HepG2 (cell line): ENCODE results near the gene NEDD4L. TPM values are rescaled to one million over a fixed set of nuclear protein-coding genes. Genes with fewer than 3 reads are reported as not detected.

Source experiments
- CCAR2 ChIP-seq: fragments of 200-400 bp; formaldehyde crosslinking; optimal IDR thresholded peaks from 2 replicates; pipeline ENCODE3; 2018; ENCODE audit warnings: low read depth, mild to moderate bottlenecking, low read length, moderate library complexity
- CREM ChIP-seq, 2 experiments: sonication (generic) in 1 of 2; formaldehyde crosslinking in 1 of 2; IDR thresholded peaks; 2 replicates each; pipeline versions ENCODE4 v1.4.0 to v1.6.1; 2016 to 2020; ENCODE audit warnings: antibody characterized with exemption in 1 of 2, mild to moderate bottlenecking in 1 of 2, missing genetic modification reagents in 1 of 2
- JUND ChIP-seq: sonication (generic); formaldehyde crosslinking; IDR thresholded peaks from 2 replicates; pipeline ENCODE4 v1.8.0; 2022; ENCODE audit warnings: mild to moderate bottlenecking, missing genetic modification reagents
- KDM5A ChIP-seq: fragments of 200-600 bp; sonication (generic); IDR thresholded peaks from 2 replicates; pipeline ENCODE4 v1.7.0; 2018; ENCODE audit warnings: antibody characterized with exemption, mild to moderate bottlenecking, low read length, borderline replicate concordance
- NFE2 ChIP-seq: sonication (generic); formaldehyde crosslinking; IDR thresholded peaks from 2 replicates; pipeline ENCODE4 v1.4.0; 2020; ENCODE audit warnings: missing genetic modification reagents
- SMARCE1 ChIP-seq: fragments of 450-650 bp; IDR thresholded peaks from 2 replicates; pipeline ENCODE4 v1.6.1; 2017; ENCODE audit warnings: borderline replicate concordance
- TBP ChIP-seq: sonication (generic); formaldehyde crosslinking; IDR thresholded peaks from 2 replicates; pipeline ENCODE4 v1.5.0; 2020; ENCODE audit warnings: missing genetic modification reagents
- TCF7 ChIP-seq: sonication (generic); IDR thresholded peaks from 2 replicates; pipeline ENCODE4 v1.6.1; 2016; ENCODE audit warnings: antibody characterized with exemption, low read depth
- ZNF121 ChIP-seq: sonication (generic); formaldehyde crosslinking; IDR thresholded peaks from 2 replicates; pipeline ENCODE4 v1.5.0; 2020; ENCODE audit warnings: mild to moderate bottlenecking, missing genetic modification reagents
- ZNF790 ChIP-seq: sonication (generic); formaldehyde crosslinking; IDR thresholded peaks from 2 replicates; pipeline ENCODE4 v1.8.0; 2022; ENCODE audit warnings: missing genetic modification reagents, mild to moderate bottlenecking, borderline replicate concordance
- ZSCAN12 ChIP-seq: sonication (generic); formaldehyde crosslinking; IDR thresholded peaks from 2 replicates; pipeline ENCODE4 v1.9.0; 2021; ENCODE audit warnings: mild to moderate bottlenecking, missing genetic modification reagents
- polyA plus RNA-seq, 8 experiments: library from polyadenylated mRNA; depleted of rRNA in 3 of 8; stranded (reverse) in 7 of 8; unstranded in 1 of 8; fragments of >200 nt; fragmentation: Illumina TruSeq in 4 of 8; extraction: Trizol in 4 of 8; gene quantifications; 2 replicates each; pipeline versions ENCODE4 v1.2.1 to v1.2.3, GENCODE V29; 2011 to 2016; ENCODE audit warnings: low read depth in 4 of 8, missing spikeins in 1 of 8, mixed read lengths in 1 of 8; ENCODE audit not compliant: insufficient read depth in 1 of 8
- total RNA-seq, 5 experiments: library from RNA; depleted of rRNA; stranded (reverse); fragments of >200 nt; fragmentation: Illumina TruSeq; extraction: Trizol; gene quantifications; 2 replicates each; pipeline ENCODE4 v1.2.3, GENCODE V29; 2016; ENCODE audit warnings: low read depth in 1 of 5
- TF ChIP-seq, protein P1 (sequence below): sonication (generic); formaldehyde crosslinking; IDR thresholded peaks from 2 replicates; pipeline ENCODE4 v1.4.0; 2020; ENCODE audit warnings: missing genetic modification reagents, borderline replicate concordance
- TF ChIP-seq, protein P2 (sequence below): sonication (generic); formaldehyde crosslinking; IDR thresholded peaks from 2 replicates; pipeline ENCODE4 v1.5.0; 2020; ENCODE audit warnings: mild to moderate bottlenecking, missing genetic modification reagents
- TF ChIP-seq, protein P3 (sequence below): sonication (generic); formaldehyde crosslinking; IDR thresholded peaks from 2 replicates; pipeline ENCODE4 v1.5.0; 2020; ENCODE audit warnings: missing genetic modification reagents, mild to moderate bottlenecking, borderline replicate concordance

The NEDD4L gene
- total and polyA plus RNA-seq, 2 of the 13 experiments (the other 11 are each of a cell fraction or from before 2014, with no cell fraction given): 168 to 390 TPM

DNA sequence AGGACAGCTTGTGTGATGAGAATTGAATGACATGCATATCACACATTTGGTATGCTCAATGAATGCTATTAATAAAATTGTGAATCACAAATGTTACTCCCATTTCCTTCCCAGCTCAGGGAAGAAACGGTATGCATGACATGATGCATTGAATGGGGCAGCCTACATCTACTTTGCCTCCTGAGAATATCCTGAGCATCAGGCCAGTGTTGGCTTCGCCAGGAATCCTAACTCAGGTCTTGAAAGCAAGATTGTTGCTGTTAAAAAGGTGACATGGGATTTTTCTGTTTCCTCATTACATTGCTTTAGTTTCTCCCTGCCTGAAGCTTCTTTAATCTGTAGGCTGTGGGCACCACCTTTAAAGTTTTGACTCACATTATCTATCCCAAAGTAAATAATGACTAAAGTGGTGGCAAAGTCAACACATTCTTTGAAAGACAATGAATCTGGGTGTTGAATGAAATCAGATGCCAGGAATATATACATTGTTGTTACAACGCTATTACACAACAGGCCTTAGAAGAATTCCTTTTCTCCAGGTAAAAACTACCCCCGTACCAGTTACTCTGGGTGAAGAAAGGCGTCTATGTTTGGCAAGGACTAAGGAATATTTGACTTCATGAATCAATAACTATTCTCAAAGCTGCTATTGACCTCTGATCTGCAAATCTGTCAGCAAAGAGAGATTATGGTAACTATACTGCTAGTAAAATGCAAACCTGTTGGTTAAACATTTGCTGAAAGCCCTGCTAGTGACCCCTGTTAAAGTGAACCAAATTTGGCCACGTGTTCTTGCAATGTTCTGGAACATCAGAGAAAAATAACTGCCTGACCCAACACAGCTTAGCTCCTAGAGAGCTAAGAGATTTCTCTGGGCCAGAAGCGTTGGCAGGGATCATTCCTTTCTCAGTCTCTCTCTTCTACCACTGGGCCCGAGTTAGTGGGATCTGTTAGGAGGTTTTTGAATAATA is 30.5 kb upstream of the NEDD4L start (continued):
- TF ChIP-seq, protein P1, sequence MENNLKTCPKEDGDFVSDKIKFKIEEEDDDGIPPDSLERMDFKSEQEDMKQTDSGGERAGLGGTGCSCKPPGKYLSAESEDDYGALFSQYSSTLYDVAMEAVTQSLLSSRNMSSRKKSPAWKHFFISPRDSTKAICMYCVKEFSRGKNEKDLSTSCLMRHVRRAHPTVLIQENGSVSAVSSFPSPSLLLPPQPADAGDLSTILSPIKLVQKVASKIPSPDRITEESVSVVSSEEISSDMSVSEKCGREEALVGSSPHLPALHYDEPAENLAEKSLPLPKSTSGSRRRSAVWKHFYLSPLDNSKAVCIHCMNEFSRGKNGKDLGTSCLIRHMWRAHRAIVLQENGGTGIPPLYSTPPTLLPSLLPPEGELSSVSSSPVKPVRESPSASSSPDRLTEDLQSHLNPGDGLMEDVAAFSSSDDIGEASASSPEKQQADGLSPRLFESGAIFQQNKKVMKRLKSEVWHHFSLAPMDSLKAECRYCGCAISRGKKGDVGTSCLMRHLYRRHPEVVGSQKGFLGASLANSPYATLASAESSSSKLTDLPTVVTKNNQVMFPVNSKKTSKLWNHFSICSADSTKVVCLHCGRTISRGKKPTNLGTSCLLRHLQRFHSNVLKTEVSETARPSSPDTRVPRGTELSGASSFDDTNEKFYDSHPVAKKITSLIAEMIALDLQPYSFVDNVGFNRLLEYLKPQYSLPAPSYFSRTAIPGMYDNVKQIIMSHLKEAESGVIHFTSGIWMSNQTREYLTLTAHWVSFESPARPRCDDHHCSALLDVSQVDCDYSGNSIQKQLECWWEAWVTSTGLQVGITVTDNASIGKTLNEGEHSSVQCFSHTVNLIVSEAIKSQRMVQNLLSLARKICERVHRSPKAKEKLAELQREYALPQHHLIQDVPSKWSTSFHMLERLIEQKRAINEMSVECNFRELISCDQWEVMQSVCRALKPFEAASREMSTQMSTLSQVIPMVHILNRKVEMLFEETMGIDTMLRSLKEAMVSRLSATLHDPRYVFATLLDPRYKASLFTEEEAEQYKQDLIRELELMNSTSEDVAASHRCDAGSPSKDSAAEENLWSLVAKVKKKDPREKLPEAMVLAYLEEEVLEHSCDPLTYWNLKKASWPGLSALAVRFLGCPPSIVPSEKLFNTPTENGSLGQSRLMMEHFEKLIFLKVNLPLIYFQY (CRISPR knock-in tag): peak; percentile 89; the same call in 1 of the 2 replicates
- peak; percentile 73; the same call in 1 of the 2 replicates for TF ChIP-seq JUND (CRISPR knock-in tag)
- TF ChIP-seq CCAR2: no peak
- peak; percentile 52; the same call in 1 of the 2 replicates for TF ChIP-seq ZNF121 (CRISPR knock-in tag)
- peak; percentile 96 for TF ChIP-seq TCF7
- peak; percentile 97 for TF ChIP-seq CREM (IDR thresholded peaks at IDR 0.05)
- TF ChIP-seq CREM (CRISPR knock-in tag; IDR thresholded peaks at IDR 0.05): no peak
- TF ChIP-seq NFE2 (CRISPR knock-in tag): no peak
- TF ChIP-seq, protein P2, sequence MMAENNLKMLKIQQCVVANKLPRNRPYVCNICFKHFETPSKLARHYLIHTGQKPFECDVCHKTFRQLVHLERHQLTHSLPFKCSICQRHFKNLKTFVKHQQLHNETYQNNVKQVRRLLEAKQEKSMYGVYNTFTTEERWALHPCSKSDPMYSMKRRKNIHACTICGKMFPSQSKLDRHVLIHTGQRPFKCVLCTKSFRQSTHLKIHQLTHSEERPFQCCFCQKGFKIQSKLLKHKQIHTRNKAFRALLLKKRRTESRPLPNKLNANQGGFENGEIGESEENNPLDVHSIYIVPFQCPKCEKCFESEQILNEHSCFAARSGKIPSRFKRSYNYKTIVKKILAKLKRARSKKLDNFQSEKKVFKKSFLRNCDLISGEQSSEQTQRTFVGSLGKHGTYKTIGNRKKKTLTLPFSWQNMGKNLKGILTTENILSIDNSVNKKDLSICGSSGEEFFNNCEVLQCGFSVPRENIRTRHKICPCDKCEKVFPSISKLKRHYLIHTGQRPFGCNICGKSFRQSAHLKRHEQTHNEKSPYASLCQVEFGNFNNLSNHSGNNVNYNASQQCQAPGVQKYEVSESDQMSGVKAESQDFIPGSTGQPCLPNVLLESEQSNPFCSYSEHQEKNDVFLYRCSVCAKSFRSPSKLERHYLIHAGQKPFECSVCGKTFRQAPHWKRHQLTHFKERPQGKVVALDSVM (CRISPR knock-in tag): peak; percentile 59
- no peak; the same call in 1 of the 2 replicates for TF ChIP-seq KDM5A
- TF ChIP-seq ZNF790 (CRISPR knock-in tag): no peak
- no peak for TF ChIP-seq TBP (CRISPR knock-in tag)
- no peak for TF ChIP-seq ZSCAN12
- TF ChIP-seq, protein P3, sequence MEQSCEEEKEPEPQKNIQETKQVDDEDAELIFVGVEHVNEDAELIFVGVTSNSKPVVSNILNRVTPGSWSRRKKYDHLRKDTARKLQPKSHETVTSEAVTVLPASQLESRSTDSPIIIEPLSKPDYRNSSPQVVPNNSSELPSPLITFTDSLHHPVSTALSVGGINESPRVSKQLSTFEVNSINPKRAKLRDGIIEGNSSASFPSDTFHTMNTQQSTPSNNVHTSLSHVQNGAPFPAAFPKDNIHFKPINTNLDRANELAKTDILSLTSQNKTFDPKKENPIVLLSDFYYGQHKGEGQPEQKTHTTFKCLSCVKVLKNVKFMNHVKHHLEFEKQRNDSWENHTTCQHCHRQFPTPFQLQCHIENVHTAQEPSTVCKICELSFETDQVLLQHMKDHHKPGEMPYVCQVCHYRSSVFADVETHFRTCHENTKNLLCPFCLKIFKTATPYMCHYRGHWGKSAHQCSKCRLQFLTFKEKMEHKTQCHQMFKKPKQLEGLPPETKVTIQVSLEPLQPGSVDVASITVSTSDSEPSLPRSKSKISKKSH: no peak
- TF ChIP-seq SMARCE1: no peak
